Daoy (cell line): ENCODE data around the gene KAT8. TPM values are rescaled to one million over a fixed set of nuclear protein-coding genes. Genes with fewer than 3 reads are reported as not detected.
"Not testable (repeated sequence)": the region's sequence is repeated elsewhere in the genome, so short reads cannot be mapped to it uniquely, and the experiment has no call there.

ENCODE experiments used
- DNase-seq: peaks from one replicate; pipeline ENCODE4 v3.0.0-alpha.2; 2015; ENCODE audit warnings: low read depth
- total RNA-seq: library from RNA; depleted of rRNA; stranded (reverse); fragments of >200 nt; shearing (Covaris generic); gene quantifications from 2 replicates; pipeline ENCODE4 v1.2.3, GENCODE V29; 2014

Gene KAT8
- total RNA-seq, 1 experiment from 2014 or later = 39.9 TPM

GRCh38 chr16:31131416-31131815, 14.0 kb downstream of the KAT8 start:
- no peak for DNase-seq

GRCh38 chr16:31131841-31132271, 14.4 kb downstream of the KAT8 start:
- DNase-seq = no peak

GRCh38 chr16:31132303-31132979, 15.0 kb downstream of the KAT8 start:
- no peak for DNase-seq

- no peak for DNase-seq
Measured at GRCh38 chr16:31133046-31133501, 15.6 kb downstream of the KAT8 start.

- DNase-seq = peak; percentile 19
Measured at GRCh38 chr16:31134091-31134571, 16.7 kb downstream of the KAT8 start.

- DNase-seq = no peak
Measured at GRCh38 chr16:31134625-31135534, 17.4 kb downstream of the KAT8 start.

- DNase-seq = no peak
Measured at GRCh38 chr16:31135535-31136286, 18.2 kb downstream of the KAT8 start, which contains the start of gene PRSS8. Gene PRSS8 (minus strand): TSS chr16:31135727. CDS start chr16:31135498, 229 bp downstream.

GRCh38 chr16:31136287-31136662, 18.8 kb downstream of the KAT8 start:
- DNase-seq = no peak

- DNase-seq = not testable (repeated sequence)
Measured at GRCh38 chr16:31136822-31137499, 19.5 kb downstream of the KAT8 start.

GRCh38 chr16:31138621-31139578, 21.4 kb downstream of the KAT8 start:
- DNase-seq = peak; percentile 84

- DNase-seq = not testable (repeated sequence)
Measured at GRCh38 chr16:31141071-31141469, 23.6 kb downstream of the KAT8 start.

GRCh38 chr16:31141489-31142108, 24.1 kb downstream of the KAT8 start:
- DNase-seq = no peak

GRCh38 chr16:31142109-31143010, 24.9 kb downstream of the KAT8 start:
- DNase-seq = peak; percentile 98

GRCh38 chr16:31143011-31143693, 25.7 kb downstream of the KAT8 start:
- no peak for DNase-seq

GRCh38 chr16:31143694-31144148, 26.3 kb downstream of the KAT8 start:
- no peak for DNase-seq

- DNase-seq = not testable (repeated sequence)
Measured at GRCh38 chr16:31144418-31144817, 27.0 kb downstream of the KAT8 start.

GRCh38 chr16:31145398-31145990, 28.0 kb downstream of the KAT8 start:
- DNase-seq = no peak
